Small intestine (tissue), 7 donors: Measurements from ENCODE around the gene PEBP1. TPM values are rescaled to one million over a fixed set of nuclear protein-coding genes. Genes with fewer than 3 reads are reported as not detected.

ENCODE experiments used
- DNase-seq, 2 donors: peaks; one replicate each; pipeline versions ENCODE4 v3.0.0 to v3.0.0-alpha.2; 2013
- FAIRE-seq: peaks from 2 replicates; lab custom pipeline; 2012; peaks lifted over from hg19 to GRCh38; lab: Jason Lieb, UNC
- H3K27ac ChIP-seq, 3 donors: one replicate each; pipeline ENCODE4 v1.5.1; 2013; ENCODE audit warnings: low read length in 2 of 3, mild to moderate bottlenecking in 2 of 3, control low read depth in 1 of 3, inconsistent platforms in 1 of 3, low read depth in 1 of 3, moderate library complexity in 1 of 3
- H3K27me3 ChIP-seq, 3 donors: one replicate each; pipeline ENCODE4 v1.6.1; 2013; ENCODE audit warnings: low read length in 3 of 3, inconsistent platforms in 1 of 3; ENCODE audit not compliant: control insufficient read depth in 3 of 3, insufficient read depth in 3 of 3
- H3K36me3 ChIP-seq, 3 donors: one replicate each; pipeline ENCODE4 v1.6.1; 2013; ENCODE audit warnings: low read length in 3 of 3, inconsistent platforms in 1 of 3, low read depth in 1 of 3, mild to moderate bottlenecking in 1 of 3, moderate library complexity in 1 of 3; ENCODE audit not compliant: control insufficient read depth in 3 of 3, insufficient read depth in 2 of 3
- H3K4me1 ChIP-seq, 3 donors: one replicate each; pipeline ENCODE4 v1.6.1; 2013; ENCODE audit warnings: low read length in 2 of 3, inconsistent platforms in 1 of 3, low read depth in 1 of 3, mild to moderate bottlenecking in 1 of 3, moderate library complexity in 1 of 3; ENCODE audit not compliant: control insufficient read depth in 3 of 3, insufficient read depth in 2 of 3
- H3K4me3 ChIP-seq, 3 donors: one replicate each; pipeline ENCODE4 v1.5.1; 2013; ENCODE audit warnings: low read length in 3 of 3, control low read depth in 1 of 3, inconsistent platforms in 1 of 3, low read depth in 1 of 3, mild to moderate bottlenecking in 1 of 3, moderate library complexity in 1 of 3
- H3K9me3 ChIP-seq, 2 donors: one replicate each; pipeline ENCODE4 v1.6.1; 2013; ENCODE audit warnings: low read depth in 1 of 2, low read length in 1 of 2; ENCODE audit not compliant: control insufficient read depth in 2 of 2, insufficient read depth in 1 of 2
- WGBS, 3 donors: extraction: QIAGEN DNeasy Blood & Tissue Kit; methylation state at CpG; one replicate each; pipeline ENCODE4 v1.1.7; 2013; 5-methylcytosine and 5-hydroxymethylcytosine counted together
- polyA plus RNA-seq, 4 donors: library from polyadenylated mRNA; stranded (reverse) in 3 of 4; unstranded in 1 of 4; fragments of 200-250 nt in 3 of 4; fragments of 120-200 nt in 1 of 4; gene quantifications; one replicate each; pipeline versions ENCODE4 v1.2.1 to v1.2.3, GENCODE V29; 2013
- donor health status: healthy with polysubstance abuse.
- donor health status: control.
- donor health status: control.
- donor health status: Bipolar disorder and iron deficiency.
- donor health status: healthy.

Gene PEBP1
- polyA plus RNA-seq, 4 donors, result 253 to 2,607 (median 794) TPM

- FAIRE-seq, result no peak
- Histone ChIP-seq H3K4me1 (peaks cover 0 to 17% (median 3%) of the 10 kb centered on the region in 3 donors), H3K27me3 (no peaks in the 10 kb centered on the region), H3K4me3 (peak overlapping the region in 2 of 3 donors; percentile 64 to 69), H3K36me3 (peaks cover 0 to 2% (median 0%) of the 10 kb centered on the region in 3 donors), H3K9me3 (no peaks in the 10 kb centered on the region), H3K27ac (no peak overlapping the region)
- 17 to 41% (median 29%) methylated on average over 5 of the region's 5 CpGs for WGBS, 3 donors
- DNase-seq, result peak in 1 of 2 donors; percentile 11
Observed at GRCh38 chr12:118102609-118103008, 33.3 kb upstream of the PEBP1 start.

DNA sequence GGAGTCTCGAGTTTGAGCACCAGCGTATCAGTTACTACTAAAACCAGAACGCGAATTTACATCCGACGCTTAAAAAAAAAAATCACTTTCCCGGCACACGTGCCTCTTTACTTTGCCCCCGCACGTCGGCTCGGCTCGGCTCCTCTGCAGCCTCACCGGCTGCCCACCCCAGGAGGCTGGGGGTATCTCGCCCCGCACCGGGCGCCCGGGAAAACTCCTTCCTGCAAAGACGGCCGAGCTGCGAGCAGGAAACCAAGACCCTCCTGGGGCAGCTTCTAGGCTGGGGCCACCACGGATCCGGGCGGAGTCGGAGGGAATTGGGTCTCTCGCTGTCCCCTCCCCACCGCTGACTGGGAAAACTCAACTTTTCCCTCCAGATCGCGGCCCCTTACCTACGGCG lies 32.7 kb upstream of the PEBP1 start:
- H3K27ac ChIP-seq, result peak overlapping the region; percentile 71 to 92 (median 86)
- peak overlapping the region; percentile 64 to 69 (median 64) for H3K4me3 ChIP-seq
- peaks cover 0 to 2% (median 0%) of the 10 kb centered on the region in 3 donors for H3K36me3 ChIP-seq
- no peaks in the 10 kb centered on the region for H3K27me3 ChIP-seq
- H3K9me3 ChIP-seq, result no peaks in the 10 kb centered on the region
- 0 to 1% (median 1%) methylated on average over 27 to 32 of the region's 32 CpGs for WGBS, 3 donors
- DNase-seq (peak; percentile 43 to 64), FAIRE-seq (no peak)
- peaks cover 0 to 15% (median 0%) of the 10 kb centered on the region in 3 donors for H3K4me1 ChIP-seq

- peaks cover 0 to 2% (median 0%) of the 10 kb centered on the region in 3 donors for H3K36me3 ChIP-seq
- no peaks in the 10 kb centered on the region for H3K27me3 ChIP-seq
- DNase-seq (peak; percentile 87 to 91), FAIRE-seq (no peak)
- peak within 1 kb of the TSS; percentile 71 to 92 (median 86) for H3K27ac ChIP-seq
- H3K4me3 ChIP-seq, result peak within 1 kb of the TSS; percentile 64 to 69 (median 64)
- no peaks in the 10 kb centered on the region for H3K9me3 ChIP-seq
- WGBS, 3 donors, result 0 to 1% (median 0%) methylated on average over 35 to 75 of the region's 75 CpGs
- H3K4me1 ChIP-seq, result peaks cover 0 to 10% (median 2%) of the 10 kb centered on the region in 3 donors
Observed at GRCh38 chr12:118103601-118104382, 32.1 kb upstream of the PEBP1 start, which contains the start of gene VSIG10. VSIG10 (minus strand) TSS chr12:118104011; CDS start chr12:118103671, 340 bp downstream.

- H3K36me3 ChIP-seq, result no peaks in the 10 kb centered on the region
- FAIRE-seq (no peak), DNase-seq (peak; percentile 9 to 45)
- peaks cover 0 to 3% (median 2%) of the 10 kb centered on the region in 3 donors for H3K4me1 ChIP-seq
- H3K27me3 ChIP-seq, result no peaks in the 10 kb centered on the region
- WGBS, 3 donors, result 49 to 85% (median 77%) methylated on average over 4 of the region's 4 CpGs
- no peak overlapping the region for H3K4me3 ChIP-seq
- H3K9me3 ChIP-seq, result no peaks in the 10 kb centered on the region
- peak overlapping the region in 1 of 3 donors; percentile 59 for H3K27ac ChIP-seq
Observed at GRCh38 chr12:118107011-118107410, 28.9 kb upstream of the PEBP1 start.

GRCh38 chr12:118107694-118108093 lies 28.2 kb upstream of the PEBP1 start:
- Histone ChIP-seq H3K4me1 (peaks cover 0 to 2% (median under 1%) of the 10 kb centered on the region in 3 donors), H3K27me3 (no peaks in the 10 kb centered on the region), H3K36me3 (no peaks in the 10 kb centered on the region), H3K4me3 (no peak overlapping the region), H3K27ac (peak overlapping the region in 1 of 3 donors; percentile 52), H3K9me3 (no peaks in the 10 kb centered on the region)
- FAIRE-seq (no peak), DNase-seq (peak; percentile 36 to 86)
- WGBS, 3 donors, result 60 to 82% (median 73%) methylated on average over 8 of the region's 8 CpGs

- Histone ChIP-seq H3K4me1 (peaks cover 0 to 2% (median 0%) of the 10 kb centered on the region in 3 donors), H3K27me3 (no peaks in the 10 kb centered on the region), H3K27ac (no peak overlapping the region), H3K9me3 (no peaks in the 10 kb centered on the region), H3K4me3 (no peak overlapping the region), H3K36me3 (no peaks in the 10 kb centered on the region)
- WGBS, 3 donors, result 88 to 94% (median 89%) methylated on average over 1 of the region's 1 CpG
- no peak for DNase-seq
- no peak for FAIRE-seq
Observed at GRCh38 chr12:118109088-118109487, 26.8 kb upstream of the PEBP1 start.

DNA sequence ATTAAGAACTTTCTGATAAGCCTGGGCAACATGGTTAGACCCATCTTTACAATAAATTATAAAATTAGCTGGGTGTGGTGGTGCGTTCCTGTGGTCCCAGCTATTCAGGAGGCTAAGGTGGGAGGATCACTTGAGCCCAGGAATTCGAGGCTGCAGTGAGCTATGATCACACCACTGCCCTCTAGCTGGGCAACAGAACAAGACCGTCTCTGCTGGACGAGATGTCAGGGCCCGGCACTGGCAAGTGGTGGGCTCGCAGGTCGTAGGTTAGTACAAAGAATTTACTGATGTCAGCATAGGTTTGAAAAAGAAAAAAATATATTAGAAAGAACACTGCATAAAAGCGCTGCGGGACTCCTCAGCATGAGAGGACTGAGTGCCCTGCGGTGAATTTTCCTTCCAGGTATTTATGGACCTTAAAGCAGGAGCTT lies 16.5 kb upstream of the PEBP1 start:
- Histone ChIP-seq H3K4me1 (peaks cover 0 to 5% (median 0%) of the 10 kb centered on the region in 3 donors), H3K4me3 (no peak overlapping the region), H3K27ac (no peak overlapping the region), H3K27me3 (no peaks in the 10 kb centered on the region), H3K9me3 (peaks cover 0 to 4% of the 10 kb centered on the region in 2 donors), H3K36me3 (peaks cover 0 to 2% (median 0%) of the 10 kb centered on the region in 3 donors)
- DNase-seq, result no peak
- no peak for FAIRE-seq
- 85 to 97% (median 92%) methylated on average over 10 of the region's 10 CpGs for WGBS, 3 donors

DNA sequence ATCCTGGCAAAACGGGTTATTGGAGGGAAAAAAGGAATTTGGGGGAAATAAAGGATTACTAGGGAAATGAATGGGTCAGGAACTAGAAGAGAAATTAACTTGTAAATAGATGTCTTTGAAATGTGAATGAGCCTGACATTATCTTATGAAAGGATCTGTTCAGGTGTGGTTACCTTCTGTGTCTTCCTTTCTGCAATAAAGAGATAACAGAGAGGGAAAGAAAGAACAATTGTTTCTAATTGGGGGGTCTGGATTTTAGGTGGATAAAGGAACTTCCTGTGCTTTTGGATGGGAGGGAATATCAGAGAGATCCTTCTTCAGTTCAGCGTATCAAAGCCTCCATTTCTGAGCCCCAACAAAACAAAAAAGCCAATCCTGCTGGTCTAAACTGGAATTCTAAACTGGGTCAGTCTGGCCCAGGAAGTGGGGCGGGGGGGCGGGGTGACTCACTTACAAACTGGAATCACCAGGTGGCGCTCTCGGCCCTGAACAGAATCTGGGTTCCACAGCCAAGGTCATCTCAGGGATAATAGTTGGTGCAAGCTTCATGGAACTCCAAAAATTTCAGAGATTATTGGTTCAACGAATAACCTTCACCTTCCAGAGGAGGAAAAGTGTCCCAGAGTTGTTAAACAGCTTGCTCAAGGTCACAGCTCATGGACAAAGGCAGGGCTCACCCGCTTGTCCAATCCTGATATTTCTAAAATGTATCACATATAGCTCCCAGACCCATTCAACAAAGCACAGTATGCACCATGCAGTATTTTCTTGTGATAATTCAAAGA lies 15.2 kb upstream of the PEBP1 start:
- no peaks in the 10 kb centered on the region for H3K27me3 ChIP-seq
- peaks cover 0 to 4% (median 0%) of the 10 kb centered on the region in 3 donors for H3K36me3 ChIP-seq
- 21 to 25% (median 21%) methylated on average over 8 of the region's 8 CpGs for WGBS, 3 donors
- FAIRE-seq (no peak), DNase-seq (peak; percentile 79 to 80)
- H3K27ac ChIP-seq, result peak overlapping the region in 2 of 3 donors; percentile 23 to 65
- H3K9me3 ChIP-seq, result no peaks in the 10 kb centered on the region
- peaks cover 0 to 5% (median 0%) of the 10 kb centered on the region in 3 donors for H3K4me1 ChIP-seq
- H3K4me3 ChIP-seq, result no peak overlapping the region
